HepG2 (cell line): ENCODE data around the gene CTRL. TPM values are rescaled to one million over a fixed set of nuclear protein-coding genes. Genes with fewer than 3 reads are reported as not detected.

ENCODE experiments used
- CC2D1A ChIP-seq: sonication (generic); formaldehyde crosslinking; IDR thresholded peaks from 2 replicates; pipeline ENCODE4 v1.8.1; 2023; ENCODE audit warnings: mild to moderate bottlenecking, missing genetic modification reagents
- ELF1 ChIP-seq: sonication (generic); formaldehyde crosslinking; IDR thresholded peaks from 2 replicates; pipeline ENCODE4 v1.4.0; 2020; ENCODE audit warnings: missing genetic modification reagents
- FOXK1 ChIP-seq: sonication (generic); formaldehyde crosslinking; IDR thresholded peaks from 2 replicates; pipeline ENCODE4 v1.4.0; 2020; ENCODE audit warnings: low read depth, missing genetic modification reagents, borderline replicate concordance
- FOXO4 ChIP-seq: sonication (generic); formaldehyde crosslinking; conservative IDR thresholded peaks from 2 replicates; pipeline ENCODE4 v1.8.1; 2023; ENCODE audit warnings: missing genetic modification reagents
- MNT ChIP-seq: fragments of 450-650 bp; IDR thresholded peaks from 2 replicates; pipeline ENCODE4 v1.6.1; 2016
- PREB ChIP-seq: sonication (generic); formaldehyde crosslinking; IDR thresholded peaks from 2 replicates; pipeline ENCODE4 v1.4.0; 2020; ENCODE audit warnings: missing genetic modification reagents
- REL ChIP-seq: sonication (generic); formaldehyde crosslinking; conservative IDR thresholded peaks from 2 replicates; pipeline ENCODE4 v1.8.0; 2022; ENCODE audit warnings: mild to moderate bottlenecking, missing genetic modification reagents, moderate library complexity
- SNRNP70 ChIP-seq: fragments of 200-400 bp; formaldehyde crosslinking; IDR thresholded peaks from 2 replicates; pipeline ENCODE4 v1.6.1; 2017; ENCODE audit warnings: mild to moderate bottlenecking, low read depth, low read length, moderate library complexity
- TRAFD1 ChIP-seq: sonication (generic); formaldehyde crosslinking; IDR thresholded peaks from 2 replicates; pipeline ENCODE4 v1.5.1; 2020; ENCODE audit warnings: missing genetic modification reagents, mild to moderate bottlenecking, borderline replicate concordance
- YEATS4 ChIP-seq: sonication (generic); formaldehyde crosslinking; IDR thresholded peaks from 2 replicates; pipeline ENCODE4 v1.4.0; 2020; ENCODE audit warnings: missing genetic modification reagents, borderline replicate concordance
- ZNF253 ChIP-seq: sonication (generic); formaldehyde crosslinking; IDR thresholded peaks from 2 replicates; pipeline ENCODE4 v1.8.0; 2022; ENCODE audit warnings: mild to moderate bottlenecking, missing genetic modification reagents, borderline replicate concordance
- ZNF256 ChIP-seq: sonication (generic); formaldehyde crosslinking; conservative IDR thresholded peaks from 2 replicates; pipeline ENCODE4 v1.4.0; 2020; ENCODE audit warnings: missing genetic modification reagents
- ZNF383 ChIP-seq: sonication (generic); formaldehyde crosslinking; IDR thresholded peaks from 2 replicates; pipeline ENCODE4 v1.4.0; 2020; ENCODE audit warnings: missing genetic modification reagents, mild to moderate bottlenecking, borderline replicate concordance
- ZNF580 ChIP-seq: IDR thresholded peaks from 2 replicates; pipeline ENCODE4 v1.6.1; 2016; ENCODE audit warnings: low read depth, borderline replicate concordance
- ZNF75D ChIP-seq: sonication (generic); formaldehyde crosslinking; IDR thresholded peaks from 2 replicates; pipeline ENCODE4 v1.8.1; 2023; ENCODE audit warnings: missing genetic modification reagents, mild to moderate bottlenecking, borderline replicate concordance
- ZNF768 ChIP-seq: sonication (generic); formaldehyde crosslinking; IDR thresholded peaks from 2 replicates; pipeline ENCODE4 v1.4.0; 2020; ENCODE audit warnings: missing genetic modification reagents
- ZNF782 ChIP-seq: sonication (generic); formaldehyde crosslinking; IDR thresholded peaks from 2 replicates; pipeline ENCODE4 v1.4.0; 2020; ENCODE audit warnings: missing genetic modification reagents, mild to moderate bottlenecking, borderline replicate concordance
- polyA plus RNA-seq, 8 experiments: library from polyadenylated mRNA; depleted of rRNA in 3 of 8; stranded (reverse) in 7 of 8; unstranded in 1 of 8; fragments of >200 nt; fragmentation: Illumina TruSeq in 4 of 8; extraction: Trizol in 4 of 8; gene quantifications; 2 replicates each; pipeline versions ENCODE4 v1.2.1 to v1.2.3, GENCODE V29; 2011 to 2016; ENCODE audit warnings: low read depth in 4 of 8, missing spikeins in 1 of 8, mixed read lengths in 1 of 8; ENCODE audit not compliant: insufficient read depth in 1 of 8
- total RNA-seq, 5 experiments: library from RNA; depleted of rRNA; stranded (reverse); fragments of >200 nt; fragmentation: Illumina TruSeq; extraction: Trizol; gene quantifications; 2 replicates each; pipeline ENCODE4 v1.2.3, GENCODE V29; 2016; ENCODE audit warnings: low read depth in 1 of 5
- TF ChIP-seq, protein P1 (sequence below): IDR thresholded peaks from 2 replicates; pipeline ENCODE4 v1.6.1; 2016
- TF ChIP-seq, protein P2 (sequence below): IDR thresholded peaks from 2 replicates; pipeline ENCODE4 v1.6.1; 2016; ENCODE audit warnings: mild to moderate bottlenecking

CTRL gene
- total and polyA plus RNA-seq, 2 of the 13 experiments (the other 11 are each of a cell fraction or from before 2014, with no cell fraction given), result 1.9 to 2.7 TPM

DNA sequence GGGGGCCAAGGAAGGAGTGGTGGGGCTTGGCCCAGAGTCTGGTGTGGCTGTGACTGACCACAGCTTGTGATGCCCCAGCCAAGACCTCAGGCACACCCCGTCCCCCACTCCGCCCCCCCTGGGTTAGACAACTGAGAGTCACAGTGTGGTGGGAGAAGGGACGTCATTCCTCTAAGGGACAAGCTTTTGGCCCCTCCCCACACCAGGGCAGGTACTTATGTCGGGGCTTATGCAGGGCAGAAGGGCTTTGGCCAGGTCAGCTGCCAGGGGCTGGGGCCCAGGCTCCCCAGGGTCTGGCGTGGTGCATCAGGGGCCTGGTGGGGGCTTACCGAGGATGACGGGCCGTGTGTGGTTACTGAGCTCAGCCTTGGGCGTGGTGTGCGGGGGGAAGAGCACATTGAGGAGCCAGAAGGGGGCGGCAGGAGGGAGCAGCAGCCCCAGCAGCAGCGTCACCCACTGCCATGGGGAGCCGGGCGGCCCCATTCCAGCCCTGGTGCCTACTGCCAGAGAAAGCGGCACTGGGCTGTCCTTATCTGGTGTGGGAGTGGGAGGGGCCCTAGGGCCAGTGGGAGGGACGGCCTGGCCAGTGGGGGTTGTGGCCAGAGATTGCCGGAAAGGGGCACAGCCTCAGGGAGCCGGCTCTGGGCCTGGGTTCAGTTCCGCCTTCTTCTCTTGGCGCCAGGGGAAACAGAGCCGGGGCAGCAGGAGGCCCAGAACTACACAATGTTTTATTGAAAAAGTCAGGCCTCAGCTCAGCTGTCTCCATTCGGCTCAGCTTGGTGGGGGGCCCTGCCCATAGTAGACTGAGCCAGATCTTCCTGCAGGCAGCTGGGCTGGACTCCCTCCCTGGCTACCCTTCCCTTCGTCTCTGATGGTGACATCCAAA is 12.2 kb upstream of the CTRL start, which contains the start of gene LCAT (continued):
- TF ChIP-seq ZNF256 (CRISPR knock-in tag) (no peak), ELF1 (CRISPR knock-in tag) (peak; percentile 63), SNRNP70 (no peak), FOXK1 (CRISPR knock-in tag) (no peak; the same call in 1 of the 2 replicates), ZNF253 (CRISPR knock-in tag) (no peak), ZNF768 (CRISPR knock-in tag) (peak; percentile 86), YEATS4 (no peak), ZNF383 (no peak), ZNF75D (CRISPR knock-in tag) (no peak), FOXO4 (CRISPR knock-in tag) (0 out of 2 replicates have a peak, but pooled peaks have one; percentile 51), TRAFD1 (no peak; the same call in none of the 2 replicates), ZNF580 (peak; percentile 41; the same call in 1 of the 2 replicates), CC2D1A (no peak), MNT (no peak), ZNF782 (CRISPR knock-in tag) (no peak; the same call in 1 of the 2 replicates), PREB (CRISPR knock-in tag) (no peak), REL (CRISPR knock-in tag) (no peak; the same call in 1 of the 2 replicates)
- TF ChIP-seq, protein P1, sequence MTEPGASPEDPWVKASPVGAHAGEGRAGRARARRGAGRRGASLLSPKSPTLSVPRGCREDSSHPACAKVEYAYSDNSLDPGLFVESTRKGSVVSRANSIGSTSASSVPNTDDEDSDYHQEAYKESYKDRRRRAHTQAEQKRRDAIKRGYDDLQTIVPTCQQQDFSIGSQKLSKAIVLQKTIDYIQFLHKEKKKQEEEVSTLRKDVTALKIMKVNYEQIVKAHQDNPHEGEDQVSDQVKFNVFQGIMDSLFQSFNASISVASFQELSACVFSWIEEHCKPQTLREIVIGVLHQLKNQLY (CRISPR knock-in tag), result no peak; the same call in 1 of the 2 replicates
- TF ChIP-seq, protein P2, sequence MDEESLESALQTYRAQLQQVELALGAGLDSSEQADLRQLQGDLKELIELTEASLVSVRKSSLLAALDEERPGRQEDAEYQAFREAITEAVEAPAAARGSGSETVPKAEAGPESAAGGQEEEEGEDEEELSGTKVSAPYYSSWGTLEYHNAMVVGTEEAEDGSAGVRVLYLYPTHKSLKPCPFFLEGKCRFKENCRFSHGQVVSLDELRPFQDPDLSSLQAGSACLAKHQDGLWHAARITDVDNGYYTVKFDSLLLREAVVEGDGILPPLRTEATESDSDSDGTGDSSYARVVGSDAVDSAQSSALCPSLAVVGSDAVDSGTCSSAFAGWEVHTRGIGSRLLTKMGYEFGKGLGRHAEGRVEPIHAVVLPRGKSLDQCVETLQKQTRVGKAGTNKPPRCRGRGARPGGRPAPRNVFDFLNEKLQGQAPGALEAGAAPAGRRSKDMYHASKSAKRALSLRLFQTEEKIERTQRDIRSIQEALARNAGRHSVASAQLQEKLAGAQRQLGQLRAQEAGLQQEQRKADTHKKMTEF (CRISPR knock-in tag), result no peak; the same call in none of the 2 replicates
